Measurements from ENCODE around the gene PARP15. TPM values are rescaled to one million over a fixed set of nuclear protein-coding genes. Genes with fewer than 3 reads are reported as not detected.

Gene PARP15
- total and polyA plus RNA-seq, 2 donors (not counting 1 experiment from before 2014, with no cell fraction given), result 0.62 to 1.2 TPM

- H3K27ac ChIP-seq (ENCODE audit: insufficient read depth, low read length), result peak overlapping the region; percentile 68
- H3K36me3 ChIP-seq (ENCODE audit: control insufficient read depth, insufficient read depth, low read length), result no peaks in the 10 kb centered on the region
- H3K27me3 ChIP-seq (ENCODE audit: control insufficient read depth, insufficient read depth, low read length), result no peaks in the 10 kb centered on the region
- TF ChIP-seq EZH2 (IDR thresholded peaks at IDR 0.05; ENCODE audit: low read length, missing control alignments) (no peak), CTCF (conservative IDR thresholded peaks at IDR 0.05 in 1 of 2, IDR thresholded peaks at IDR 0.05 in 1 of 2; ENCODE audit: low read depth in 1 of 2, low read length in 2 of 2) (no peak)
- H3K4me1 ChIP-seq (ENCODE audit: control insufficient read depth, extremely low read depth, insufficient read depth, low read length), result peaks cover 2% of the 10 kb centered on the region
- H4K20me1 ChIP-seq (ENCODE audit: control insufficient read depth, extremely low read depth, insufficient read depth, low read length), result no peaks in the 10 kb centered on the region
- no peak overlapping the region for H3K4me3 ChIP-seq (replicated peaks in 1 of 4; ENCODE audit: control extremely low read depth in 1 of 4, insufficient read depth in 1 of 4, low read depth in 3 of 4, low read length in 4 of 4)
- H3K9me3 ChIP-seq (ENCODE audit: control insufficient read depth, insufficient read depth, low read depth, low read length), result no peaks in the 10 kb centered on the region
- H2AFZ ChIP-seq (ENCODE audit: low read length), result peak overlapping the region; percentile 98
- no peaks in the 10 kb centered on the region for H3K79me2 ChIP-seq (ENCODE audit: control insufficient read depth, insufficient read depth, low read length)
- peak overlapping the region; percentile 26 for H3K9ac ChIP-seq (ENCODE audit: insufficient read depth, low read length)
- DNase-seq (ENCODE audit: low read depth in 2 of 2), result peak; percentile 83 to 84
- peak overlapping the region; percentile 59 for H3K4me2 ChIP-seq (ENCODE audit: extremely low read depth, insufficient read depth, low read length)
Observed at GRCh38 chr3:122609798-122610559, 32.5 kb downstream of the PARP15 start.

DNA sequence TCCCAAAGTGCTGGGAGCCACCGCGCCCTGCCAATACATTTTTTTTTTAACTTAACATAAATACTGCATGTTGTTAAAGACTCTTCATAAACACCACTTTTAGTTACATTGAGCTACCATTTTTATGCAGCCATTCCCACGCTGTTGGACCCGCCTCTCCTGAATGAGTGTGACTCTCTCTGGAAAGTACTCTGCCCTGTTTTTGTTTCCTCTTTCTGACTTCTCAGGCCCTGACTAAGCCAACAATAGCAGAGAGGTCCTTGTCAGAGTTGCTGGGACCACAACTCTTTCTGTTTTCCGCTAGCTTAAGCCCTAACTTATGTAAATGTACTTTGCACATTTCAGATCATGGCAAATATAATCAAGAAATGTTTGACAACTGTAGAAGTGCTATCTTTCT is 35.2 kb downstream of the PARP15 start:
- DNase-seq (ENCODE audit: low read depth in 2 of 2), result no peak
- no peak overlapping the region for H3K4me2 ChIP-seq (ENCODE audit: extremely low read depth, insufficient read depth, low read length)
- no peak overlapping the region for H2AFZ ChIP-seq (ENCODE audit: low read length)
- no peak overlapping the region for H3K4me3 ChIP-seq (replicated peaks in 1 of 4; ENCODE audit: control extremely low read depth in 1 of 4, insufficient read depth in 1 of 4, low read depth in 3 of 4, low read length in 4 of 4)
- no peak for TF ChIP-seq EZH2 (IDR thresholded peaks at IDR 0.05; ENCODE audit: low read length, missing control alignments)
- no peak for TF ChIP-seq CTCF (conservative IDR thresholded peaks at IDR 0.05 in 1 of 2, IDR thresholded peaks at IDR 0.05 in 1 of 2; ENCODE audit: low read depth in 1 of 2, low read length in 2 of 2)
- H3K4me1 ChIP-seq (ENCODE audit: control insufficient read depth, extremely low read depth, insufficient read depth, low read length), result peaks cover 2% of the 10 kb centered on the region
- H3K27ac ChIP-seq (ENCODE audit: insufficient read depth, low read length), result no peak overlapping the region
- no peaks in the 10 kb centered on the region for H3K36me3 ChIP-seq (ENCODE audit: control insufficient read depth, insufficient read depth, low read length)
- H3K79me2 ChIP-seq (ENCODE audit: control insufficient read depth, insufficient read depth, low read length), result no peaks in the 10 kb centered on the region
- H4K20me1 ChIP-seq (ENCODE audit: control insufficient read depth, extremely low read depth, insufficient read depth, low read length), result no peaks in the 10 kb centered on the region
- H3K27me3 ChIP-seq (ENCODE audit: control insufficient read depth, insufficient read depth, low read length), result no peaks in the 10 kb centered on the region
- H3K9me3 ChIP-seq (ENCODE audit: control insufficient read depth, insufficient read depth, low read depth, low read length), result no peaks in the 10 kb centered on the region
- H3K9ac ChIP-seq (ENCODE audit: insufficient read depth, low read length), result no peak overlapping the region

DNA sequence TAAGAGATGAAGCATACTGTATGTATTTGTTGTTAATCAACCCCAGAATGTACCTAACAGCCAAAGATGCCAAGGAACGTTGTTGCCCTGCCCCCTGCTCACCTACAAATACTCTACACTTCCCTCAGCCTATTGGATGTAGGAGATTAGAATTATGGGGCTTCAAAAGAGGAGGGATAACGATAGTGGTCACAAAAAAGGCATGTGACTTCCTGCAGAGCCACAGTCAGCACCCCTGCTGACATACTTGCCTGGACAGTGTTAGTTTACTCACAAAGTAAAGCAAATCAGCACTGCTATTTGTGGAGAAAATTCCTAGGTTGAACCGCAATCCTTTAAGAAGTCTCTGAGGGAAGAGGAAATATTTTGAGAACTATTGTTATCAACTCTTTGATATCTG is 37.9 kb downstream of the PARP15 start:
- no peak overlapping the region for H3K4me3 ChIP-seq (replicated peaks in 1 of 4; ENCODE audit: control extremely low read depth in 1 of 4, insufficient read depth in 1 of 4, low read depth in 3 of 4, low read length in 4 of 4)
- DNase-seq (ENCODE audit: low read depth in 2 of 2), result no peak
- no peaks in the 10 kb centered on the region for H3K9me3 ChIP-seq (ENCODE audit: control insufficient read depth, insufficient read depth, low read depth, low read length)
- no peak overlapping the region for H3K27ac ChIP-seq (ENCODE audit: insufficient read depth, low read length)
- no peaks in the 10 kb centered on the region for H4K20me1 ChIP-seq (ENCODE audit: control insufficient read depth, extremely low read depth, insufficient read depth, low read length)
- no peaks in the 10 kb centered on the region for H3K79me2 ChIP-seq (ENCODE audit: control insufficient read depth, insufficient read depth, low read length)
- H3K4me2 ChIP-seq (ENCODE audit: extremely low read depth, insufficient read depth, low read length), result no peak overlapping the region
- no peaks in the 10 kb centered on the region for H3K4me1 ChIP-seq (ENCODE audit: control insufficient read depth, extremely low read depth, insufficient read depth, low read length)
- no peaks in the 10 kb centered on the region for H3K36me3 ChIP-seq (ENCODE audit: control insufficient read depth, insufficient read depth, low read length)
- H3K27me3 ChIP-seq (ENCODE audit: control insufficient read depth, insufficient read depth, low read length), result no peaks in the 10 kb centered on the region
- H2AFZ ChIP-seq (ENCODE audit: low read length), result no peak overlapping the region
- no peak overlapping the region for H3K9ac ChIP-seq (ENCODE audit: insufficient read depth, low read length)
- TF ChIP-seq EZH2 (IDR thresholded peaks at IDR 0.05; ENCODE audit: low read length, missing control alignments) (no peak), CTCF (conservative IDR thresholded peaks at IDR 0.05 in 1 of 2, IDR thresholded peaks at IDR 0.05 in 1 of 2; ENCODE audit: low read depth in 1 of 2, low read length in 2 of 2) (no peak)
